H9 (cell line): ENCODE results near the gene CBX1. TPM values are rescaled to one million over a fixed set of nuclear protein-coding genes. Genes with fewer than 3 reads are reported as not detected.
"Not testable (repeated sequence)": the region's sequence is repeated elsewhere in the genome, so short reads cannot be mapped to it uniquely, and the experiment has no call there.

Experiments used
- DNase-seq: peaks from one replicate; pipeline ENCODE4 v3.0.0-alpha.2; 2017
- H2AFZ ChIP-seq: one replicate; pipeline ENCODE4 v1.6.1; 2013; ENCODE audit warnings: mild to moderate bottlenecking, low read length, control low read depth, moderate library complexity
- H2AK5ac ChIP-seq: 2 replicates; pipeline ENCODE4 v1.6.1; 2013; ENCODE audit warnings: low read length, control low read depth, mixed read lengths; ENCODE audit not compliant: insufficient read length
- H2BK120ac ChIP-seq: one replicate; pipeline ENCODE4 v1.6.1; 2013; ENCODE audit warnings: low read depth, mild to moderate bottlenecking, low read length, control low read depth, inconsistent platforms; ENCODE audit not compliant: poor library complexity, severe bottlenecking
- H2BK12ac ChIP-seq: 2 replicates; pipeline ENCODE4 v1.6.1; 2013; ENCODE audit warnings: low read length, control low read depth, mixed read lengths, low read depth; ENCODE audit not compliant: insufficient read length
- H2BK15ac ChIP-seq: 2 replicates; pipeline ENCODE4 v1.6.1; 2013; ENCODE audit warnings: low read depth, low read length, control low read depth
- H2BK20ac ChIP-seq: one replicate; pipeline ENCODE4 v1.6.1; 2013; ENCODE audit warnings: low read depth, mild to moderate bottlenecking, low read length, control low read depth, inconsistent platforms; ENCODE audit not compliant: poor library complexity, severe bottlenecking
- H2BK5ac ChIP-seq: 2 replicates; pipeline ENCODE4 v1.6.1; 2013; ENCODE audit warnings: low read length, control low read depth, mixed read lengths; ENCODE audit not compliant: insufficient read length
- H3K14ac ChIP-seq: 2 replicates; pipeline ENCODE4 v1.6.1; 2013; ENCODE audit warnings: low read length, control low read depth; ENCODE audit not compliant: insufficient read depth
- H3K18ac ChIP-seq: 2 replicates; pipeline ENCODE4 v1.6.1; 2013; ENCODE audit warnings: low read depth, mild to moderate bottlenecking, mixed read lengths, low read length, control low read depth; ENCODE audit not compliant: insufficient read length
- H3K23ac ChIP-seq: 2 replicates; pipeline ENCODE4 v1.6.1; 2013; ENCODE audit warnings: low read length, control low read depth, mixed read lengths, low read depth; ENCODE audit not compliant: insufficient read length
- H3K23me2 ChIP-seq: 2 replicates; pipeline ENCODE4 v1.6.1; 2013; ENCODE audit warnings: low read depth, mild to moderate bottlenecking, mixed read lengths, low read length, control low read depth; ENCODE audit not compliant: insufficient read length, poor library complexity, severe bottlenecking
- H3K27ac ChIP-seq: 2 replicates; pipeline ENCODE4 v1.5.1; 2013; ENCODE audit warnings: low read length, control low read depth, mixed read lengths, low read depth; ENCODE audit not compliant: insufficient read length
- H3K27me3 ChIP-seq: 2 replicates; pipeline ENCODE4 v1.6.1; 2013; ENCODE audit warnings: low read length, control low read depth, inconsistent platforms; ENCODE audit not compliant: insufficient read depth
- H3K4ac ChIP-seq: 2 replicates; pipeline ENCODE4 v1.6.1; 2013; ENCODE audit warnings: low read depth, mild to moderate bottlenecking, control low read depth, inconsistent platforms, low read length, moderate library complexity
- H3K4me1 ChIP-seq: 2 replicates; pipeline ENCODE4 v1.6.1; 2013; ENCODE audit warnings: low read length, control low read depth, inconsistent platforms; ENCODE audit not compliant: insufficient read depth
- H3K4me2 ChIP-seq: 2 replicates; pipeline ENCODE4 v1.6.1; 2013; ENCODE audit warnings: low read length, control low read depth, mixed read lengths; ENCODE audit not compliant: insufficient read length, insufficient read depth
- H3K56ac ChIP-seq: 2 replicates; pipeline ENCODE4 v1.6.1; 2013; ENCODE audit warnings: low read depth, mild to moderate bottlenecking, mixed read lengths, low read length, control low read depth; ENCODE audit not compliant: insufficient read length
- H3K79me1 ChIP-seq: 2 replicates; pipeline ENCODE4 v1.6.1; 2013; ENCODE audit warnings: low read depth, mild to moderate bottlenecking, moderate library complexity, low read length, control low read depth, inconsistent platforms; ENCODE audit not compliant: insufficient read depth, poor library complexity, severe bottlenecking
- H3K79me2 ChIP-seq: 2 replicates; pipeline ENCODE4 v1.6.1; 2013; ENCODE audit warnings: low read length, control low read depth, inconsistent platforms; ENCODE audit not compliant: insufficient read depth
- H3K9ac ChIP-seq: 2 replicates; pipeline ENCODE4 v1.6.1; 2013; ENCODE audit warnings: low read length, control low read depth, mixed read lengths; ENCODE audit not compliant: insufficient read length; ENCODE audit errors: extremely low read depth
- H3K9me3 ChIP-seq: one replicate; pipeline ENCODE4 v1.6.1; 2013; ENCODE audit warnings: low read depth, low read length, inconsistent platforms; ENCODE audit not compliant: control insufficient read depth
- H3T11ph ChIP-seq: one replicate; pipeline ENCODE4 v1.6.1; 2013; ENCODE audit warnings: mild to moderate bottlenecking, low read length, control low read depth, inconsistent platforms
- H4K20me1 ChIP-seq: one replicate; pipeline ENCODE4 v1.6.1; 2013; ENCODE audit not compliant: control insufficient read depth, insufficient read length, insufficient read depth
- H4K5ac ChIP-seq: 2 replicates; pipeline ENCODE4 v1.6.1; 2013; ENCODE audit warnings: low read depth, mild to moderate bottlenecking, mixed read lengths, low read length, control low read depth; ENCODE audit not compliant: insufficient read length
- H4K8ac ChIP-seq: replicated peaks from 2 replicates; pipeline ENCODE4 v1.6.1; 2013; ENCODE audit warnings: low read length, control low read depth, mixed read lengths, low read depth; ENCODE audit not compliant: insufficient read length
- H4K91ac ChIP-seq: 2 replicates; pipeline ENCODE4 v1.6.1; 2013; ENCODE audit warnings: low read depth, mild to moderate bottlenecking, moderate library complexity, mixed read lengths, low read length, control low read depth; ENCODE audit not compliant: insufficient read length
- H3K27ac Mint-ChIP-seq, 3 experiments: 2 replicates in 2 of 3; 3 replicates in 1 of 3; pipeline ENCODE4 v1.8.0; 2020 to 2021; ENCODE audit warnings: mixed read lengths in 3 of 3, mild to moderate bottlenecking in 1 of 3, moderate library complexity in 1 of 3
- H3K27me3 Mint-ChIP-seq: 2 replicates; pipeline ENCODE4 v1.8.0; 2021; ENCODE audit warnings: low read depth, mild to moderate bottlenecking, moderate library complexity, mixed read lengths
- H3K36me3 Mint-ChIP-seq, 3 experiments: 2 replicates in 2 of 3; 3 replicates in 1 of 3; pipeline ENCODE4 v1.8.0; 2020 to 2021; ENCODE audit warnings: low read depth in 3 of 3, mixed read lengths in 3 of 3; ENCODE audit not compliant: insufficient read depth in 1 of 3
- H3K4me1 Mint-ChIP-seq, 2 experiments: 2 replicates each; pipeline ENCODE4 v1.8.0; 2020; ENCODE audit warnings: mixed read lengths in 2 of 2
- H3K4me3 Mint-ChIP-seq, 2 experiments: 2 replicates in 1 of 2; 3 replicates in 1 of 2; pipeline ENCODE4 v1.8.0; 2020 to 2021; ENCODE audit warnings: mild to moderate bottlenecking in 2 of 2, mixed read lengths in 2 of 2, moderate library complexity in 1 of 2
- H3K9me3 Mint-ChIP-seq, 2 experiments: 2 replicates in 1 of 2; 3 replicates in 1 of 2; pipeline ENCODE4 v1.8.0; 2020; ENCODE audit warnings: mild to moderate bottlenecking in 2 of 2, mixed read lengths in 2 of 2, moderate library complexity in 1 of 2
- WGBS: extraction: QIAGEN DNeasy Blood & Tissue Kit; methylation state at CpG from one replicate; pipeline ENCODE4 v1.1.7; 2013; ENCODE audit warnings: missing lambda C conversion rate, low lambda C conversion rate, mixed read lengths; ENCODE audit not compliant: insufficient read length; ENCODE audit errors: extremely low coverage; 5-methylcytosine and 5-hydroxymethylcytosine counted together
- total RNA-seq: library from RNA; stranded (reverse); gene quantifications from 2 replicates; pipeline ENCODE4 v1.2.1, GENCODE V29; 2021

Gene CBX1
- total RNA-seq, 1 experiment from 2014 or later = 155 TPM

GRCh38 chr17:48072811-48073210 lies 28.5 kb downstream of the CBX1 start:
- not testable (repeated sequence) for H3K23me2 ChIP-seq, H3K27me3 ChIP-seq, H3K14ac ChIP-seq, H3K56ac ChIP-seq, H2BK120ac ChIP-seq, H3K4me3 Mint-ChIP-seq, H3K23ac ChIP-seq, H3K9me3 ChIP-seq, H2BK5ac ChIP-seq, H2BK12ac ChIP-seq, H3T11ph ChIP-seq, H3K27ac ChIP-seq, H2AFZ ChIP-seq, H3K9ac ChIP-seq, H4K8ac ChIP-seq, H3K9me3 Mint-ChIP-seq, H3K4ac ChIP-seq, H2BK15ac ChIP-seq, H3K27me3 Mint-ChIP-seq, H3K79me2 ChIP-seq, H4K5ac ChIP-seq, H2AK5ac ChIP-seq, DNase-seq, H4K20me1 ChIP-seq, H3K4me2 ChIP-seq, H2BK20ac ChIP-seq, H3K4me1 ChIP-seq, H3K79me1 ChIP-seq, H4K91ac ChIP-seq, H3K4me1 Mint-ChIP-seq, H3K18ac ChIP-seq
- H3K36me3 Mint-ChIP-seq = peaks cover 21 to 82% (median 77%) of the 10 kb centered on the region in 3 experiments
- H3K27ac Mint-ChIP-seq = peak overlapping the region in 1 of 3 experiments; percentile 58; a peak in 1 of 7 replicates
- no CpG with 5 or more reads among the region's 9 CpGs for WGBS
